Measurements from ENCODE around the gene HIBADH. TPM values are rescaled to one million over a fixed set of nuclear protein-coding genes. Genes with fewer than 3 reads are reported as not detected.

The HIBADH gene
- total RNA-seq, 4 donors from 2014 or later: 18.0 to 74.8 (median 41.2) TPM

DNA sequence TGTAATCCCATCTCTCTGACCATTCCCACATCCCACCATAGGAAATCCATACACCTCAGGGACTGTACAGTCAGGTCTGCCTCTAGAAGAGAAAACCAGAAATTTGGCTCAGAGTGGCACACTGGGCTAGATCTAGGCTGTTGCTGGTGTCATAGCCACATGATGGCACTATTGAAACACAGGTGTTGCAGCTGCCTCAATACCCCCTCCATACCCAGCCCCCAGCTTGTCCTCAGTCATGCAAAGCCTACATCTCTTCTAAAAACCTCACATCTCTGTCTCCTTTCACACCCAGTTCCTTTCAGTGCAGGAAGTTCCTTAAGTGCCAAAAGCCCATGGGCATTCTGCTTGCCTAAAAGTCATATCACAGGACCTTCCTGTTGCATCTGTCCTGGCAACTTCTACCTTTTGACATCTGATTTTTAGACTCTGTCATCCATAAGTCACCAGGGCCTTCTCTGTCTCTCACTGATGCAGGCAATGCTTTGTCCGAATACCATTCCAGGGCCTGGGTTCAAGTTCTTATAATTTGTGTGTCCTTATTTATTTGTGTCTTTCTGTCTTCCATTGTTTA is 27.0 kb upstream of the HIBADH start:
- in situ Hi-C loops (cut with MboI; ENCODE audit: low pct_ligation_motif_present in 1 of 4, low pct_unique_long_range_greater_than_20kb in 1 of 4, low sequenced_read_pairs in 3 of 4) (no loop called here), intact Hi-C loops (cut with DNase I; ENCODE audit: low total_unique reads) (no loop called here)
- TF ChIP-seq, protein P1, sequence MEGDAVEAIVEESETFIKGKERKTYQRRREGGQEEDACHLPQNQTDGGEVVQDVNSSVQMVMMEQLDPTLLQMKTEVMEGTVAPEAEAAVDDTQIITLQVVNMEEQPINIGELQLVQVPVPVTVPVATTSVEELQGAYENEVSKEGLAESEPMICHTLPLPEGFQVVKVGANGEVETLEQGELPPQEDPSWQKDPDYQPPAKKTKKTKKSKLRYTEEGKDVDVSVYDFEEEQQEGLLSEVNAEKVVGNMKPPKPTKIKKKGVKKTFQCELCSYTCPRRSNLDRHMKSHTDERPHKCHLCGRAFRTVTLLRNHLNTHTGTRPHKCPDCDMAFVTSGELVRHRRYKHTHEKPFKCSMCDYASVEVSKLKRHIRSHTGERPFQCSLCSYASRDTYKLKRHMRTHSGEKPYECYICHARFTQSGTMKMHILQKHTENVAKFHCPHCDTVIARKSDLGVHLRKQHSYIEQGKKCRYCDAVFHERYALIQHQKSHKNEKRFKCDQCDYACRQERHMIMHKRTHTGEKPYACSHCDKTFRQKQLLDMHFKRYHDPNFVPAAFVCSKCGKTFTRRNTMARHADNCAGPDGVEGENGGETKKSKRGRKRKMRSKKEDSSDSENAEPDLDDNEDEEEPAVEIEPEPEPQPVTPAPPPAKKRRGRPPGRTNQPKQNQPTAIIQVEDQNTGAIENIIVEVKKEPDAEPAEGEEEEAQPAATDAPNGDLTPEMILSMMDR (IDR thresholded peaks at IDR 0.05): peak in 2 of 5 experiments; percentile 24 to 31
- no peak for TF ChIP-seq POLR2AphosphoS5 (IDR thresholded peaks at IDR 0.05)
- Histone ChIP-seq H3K9me3 (no peaks in the 10 kb centered on the region), H3K4me3 (no peak overlapping the region), H3K4me1 (no peaks in the 10 kb centered on the region), H3K27me3 (no peaks in the 10 kb centered on the region), H3K36me3 (no peaks in the 10 kb centered on the region), H3K27ac (no peak overlapping the region)
- WGBS, 2 donors (ENCODE audit: low coverage in 1 of 2): 97 to 100% methylated on average over 1 of the region's 1 CpG
- peak; percentile 17 for DNase-seq

DNA sequence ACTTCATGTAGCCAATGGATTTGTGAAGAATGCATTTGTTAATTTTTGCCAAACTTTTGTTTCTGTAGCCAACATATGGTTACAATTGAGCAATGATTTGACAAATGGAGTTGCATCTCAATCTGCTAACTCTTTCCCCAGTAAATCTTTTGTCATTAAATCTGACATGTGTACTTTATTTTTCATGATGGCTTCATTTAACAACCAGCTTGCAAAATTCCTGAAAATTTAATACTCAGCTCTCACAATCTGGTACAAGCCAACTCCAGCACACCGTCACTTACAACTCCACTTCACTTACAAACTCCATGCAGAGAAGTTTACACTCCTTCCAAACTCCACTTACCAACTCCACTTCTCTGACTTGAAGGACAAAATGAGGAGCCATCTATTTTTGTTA is 26.5 kb upstream of the HIBADH start:
- no peak for TF ChIP-seq EP300 (IDR thresholded peaks at IDR 0.05; ENCODE audit: low read depth)
- no peak for TF ChIP-seq POLR2A (IDR thresholded peaks at IDR 0.05)
- TF ChIP-seq, protein P1 (IDR thresholded peaks at IDR 0.05): no peak
- TF ChIP-seq POLR2AphosphoS5 (IDR thresholded peaks at IDR 0.05): no peak
- WGBS, 2 donors (ENCODE audit: low coverage in 1 of 2): 83 to 90% methylated on average over 1 of the region's 1 CpG
- no peaks in the 10 kb centered on the region for H3K4me1 ChIP-seq
- DNase-seq: no peak
- no peaks in the 10 kb centered on the region for H3K9me3 ChIP-seq
- in situ Hi-C loops (cut with MboI; ENCODE audit: low pct_ligation_motif_present in 1 of 4, low pct_unique_long_range_greater_than_20kb in 1 of 4, low sequenced_read_pairs in 3 of 4) (no loop called here), intact Hi-C loops (cut with DNase I; ENCODE audit: low total_unique reads) (no loop called here)
- H3K27me3 ChIP-seq: no peaks in the 10 kb centered on the region
- H3K4me3 ChIP-seq: no peak overlapping the region
- H3K36me3 ChIP-seq: no peaks in the 10 kb centered on the region
- H3K27ac ChIP-seq: no peak overlapping the region

DNA sequence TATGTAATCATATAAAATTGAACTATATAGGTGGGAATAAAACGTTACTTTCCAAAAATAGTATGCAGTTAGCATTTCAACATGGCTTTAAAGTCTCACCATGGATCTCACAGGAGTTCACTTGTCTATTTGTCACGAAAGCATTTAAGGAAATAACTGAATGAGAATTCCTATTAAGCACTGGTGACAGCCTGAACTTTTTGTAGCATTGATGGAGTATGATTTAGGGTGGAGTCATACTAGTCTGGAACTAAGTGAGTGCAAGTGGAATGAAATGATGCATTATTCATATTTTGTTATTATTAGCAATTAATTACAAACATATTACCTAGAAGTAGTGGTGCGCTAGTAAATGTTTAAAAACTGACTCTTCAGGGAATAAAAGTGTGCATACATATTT is 26.0 kb upstream of the HIBADH start:
- no peaks in the 10 kb centered on the region for H3K27me3 ChIP-seq
- H3K27ac ChIP-seq: no peak overlapping the region
- no peaks in the 10 kb centered on the region for H3K36me3 ChIP-seq
- no peak for TF ChIP-seq POLR2AphosphoS5 (IDR thresholded peaks at IDR 0.05)
- TF ChIP-seq, protein P1 (IDR thresholded peaks at IDR 0.05): no peak
- TF ChIP-seq EP300 (IDR thresholded peaks at IDR 0.05; ENCODE audit: low read depth): no peak
- no peak for TF ChIP-seq POLR2A (IDR thresholded peaks at IDR 0.05)
- no peaks in the 10 kb centered on the region for H3K9me3 ChIP-seq
- WGBS, 2 donors (ENCODE audit: low coverage in 1 of 2): 75 to 84% methylated on average over 3 of the region's 3 CpGs
- DNase-seq: no peak
- in situ Hi-C loops (cut with MboI; ENCODE audit: low pct_ligation_motif_present in 1 of 4, low pct_unique_long_range_greater_than_20kb in 1 of 4, low sequenced_read_pairs in 3 of 4) (no loop called here), intact Hi-C loops (cut with DNase I; ENCODE audit: low total_unique reads) (no loop called here)
- H3K4me3 ChIP-seq: no peak overlapping the region
- no peaks in the 10 kb centered on the region for H3K4me1 ChIP-seq

DNA sequence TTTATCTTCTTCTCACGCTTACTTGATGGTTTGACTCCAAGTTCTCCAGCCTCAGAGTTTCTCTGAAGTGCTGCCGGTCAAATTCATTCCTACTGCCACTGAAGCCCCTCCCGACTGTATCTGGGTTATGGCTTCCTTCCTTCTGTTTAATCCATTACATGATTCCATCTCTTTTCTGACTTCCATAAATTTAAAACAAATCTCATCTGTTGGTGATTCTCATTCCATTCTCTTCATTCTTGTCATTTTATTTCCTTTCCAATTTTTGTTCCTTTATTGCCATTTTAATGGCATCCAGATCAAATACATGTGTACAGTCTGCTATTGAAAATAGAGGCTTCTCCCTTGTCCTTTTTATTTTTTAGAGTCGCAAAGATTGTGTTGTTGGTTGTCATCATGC is 25.4 kb upstream of the HIBADH start:
- TF ChIP-seq POLR2A (IDR thresholded peaks at IDR 0.05): no peak
- no peak for TF ChIP-seq EP300 (IDR thresholded peaks at IDR 0.05; ENCODE audit: low read depth)
- TF ChIP-seq, protein P1 (IDR thresholded peaks at IDR 0.05): no peak
- no peak for TF ChIP-seq POLR2AphosphoS5 (IDR thresholded peaks at IDR 0.05)
- intact Hi-C loops (cut with DNase I; ENCODE audit: low total_unique reads): no loop called here

More for the DNA sequence above, 25.4 kb upstream of the HIBADH start:
- no peak overlapping the region for H3K4me3 ChIP-seq
- H3K36me3 ChIP-seq: no peaks in the 10 kb centered on the region
- DNase-seq: no peak
- H3K4me1 ChIP-seq: no peaks in the 10 kb centered on the region
- in situ Hi-C loops (cut with MboI; ENCODE audit: low pct_ligation_motif_present in 1 of 4, low pct_unique_long_range_greater_than_20kb in 1 of 4, low sequenced_read_pairs in 3 of 4): no loop called here
- H3K27ac ChIP-seq: no peak overlapping the region
- WGBS, 2 donors (ENCODE audit: low coverage in 1 of 2): 87 to 91% methylated on average over 4 of the region's 4 CpGs
- H3K27me3 ChIP-seq: no peaks in the 10 kb centered on the region
- no peaks in the 10 kb centered on the region for H3K9me3 ChIP-seq
